Measurements from ENCODE around the gene STPG1.

GRCh38 chr1:24311741-24312140, 101.8 kb downstream of the STPG1 start:
- TF ChIP-seq TCF7L2 (IDR thresholded peaks at IDR 0.05; ENCODE audit: borderline replicate concordance, low read depth, low read length) (no peak), AEBP2 (tag by site-specific recombination; IDR thresholded peaks at IDR 0.05; ENCODE audit: borderline replicate concordance) (no peak), ZNF114 (tag by site-specific recombination; IDR thresholded peaks at IDR 0.05) (no peak), ZNF121 (tag by site-specific recombination; IDR thresholded peaks at IDR 0.05) (no peak), REPIN1 (tag by site-specific recombination; IDR thresholded peaks at IDR 0.05; ENCODE audit: low read depth) (no peak), ZNF571 (tag by site-specific recombination; IDR thresholded peaks at IDR 0.05) (no peak)
- TF ChIP-seq, protein P1, sequence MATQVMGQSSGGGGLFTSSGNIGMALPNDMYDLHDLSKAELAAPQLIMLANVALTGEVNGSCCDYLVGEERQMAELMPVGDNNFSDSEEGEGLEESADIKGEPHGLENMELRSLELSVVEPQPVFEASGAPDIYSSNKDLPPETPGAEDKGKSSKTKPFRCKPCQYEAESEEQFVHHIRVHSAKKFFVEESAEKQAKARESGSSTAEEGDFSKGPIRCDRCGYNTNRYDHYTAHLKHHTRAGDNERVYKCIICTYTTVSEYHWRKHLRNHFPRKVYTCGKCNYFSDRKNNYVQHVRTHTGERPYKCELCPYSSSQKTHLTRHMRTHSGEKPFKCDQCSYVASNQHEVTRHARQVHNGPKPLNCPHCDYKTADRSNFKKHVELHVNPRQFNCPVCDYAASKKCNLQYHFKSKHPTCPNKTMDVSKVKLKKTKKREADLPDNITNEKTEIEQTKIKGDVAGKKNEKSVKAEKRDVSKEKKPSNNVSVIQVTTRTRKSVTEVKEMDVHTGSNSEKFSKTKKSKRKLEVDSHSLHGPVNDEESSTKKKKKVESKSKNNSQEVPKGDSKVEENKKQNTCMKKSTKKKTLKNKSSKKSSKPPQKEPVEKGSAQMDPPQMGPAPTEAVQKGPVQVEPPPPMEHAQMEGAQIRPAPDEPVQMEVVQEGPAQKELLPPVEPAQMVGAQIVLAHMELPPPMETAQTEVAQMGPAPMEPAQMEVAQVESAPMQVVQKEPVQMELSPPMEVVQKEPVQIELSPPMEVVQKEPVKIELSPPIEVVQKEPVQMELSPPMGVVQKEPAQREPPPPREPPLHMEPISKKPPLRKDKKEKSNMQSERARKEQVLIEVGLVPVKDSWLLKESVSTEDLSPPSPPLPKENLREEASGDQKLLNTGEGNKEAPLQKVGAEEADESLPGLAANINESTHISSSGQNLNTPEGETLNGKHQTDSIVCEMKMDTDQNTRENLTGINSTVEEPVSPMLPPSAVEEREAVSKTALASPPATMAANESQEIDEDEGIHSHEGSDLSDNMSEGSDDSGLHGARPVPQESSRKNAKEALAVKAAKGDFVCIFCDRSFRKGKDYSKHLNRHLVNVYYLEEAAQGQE (tag by site-specific recombination; IDR thresholded peaks at IDR 0.05), result no peak
- TF ChIP-seq, protein P2, sequence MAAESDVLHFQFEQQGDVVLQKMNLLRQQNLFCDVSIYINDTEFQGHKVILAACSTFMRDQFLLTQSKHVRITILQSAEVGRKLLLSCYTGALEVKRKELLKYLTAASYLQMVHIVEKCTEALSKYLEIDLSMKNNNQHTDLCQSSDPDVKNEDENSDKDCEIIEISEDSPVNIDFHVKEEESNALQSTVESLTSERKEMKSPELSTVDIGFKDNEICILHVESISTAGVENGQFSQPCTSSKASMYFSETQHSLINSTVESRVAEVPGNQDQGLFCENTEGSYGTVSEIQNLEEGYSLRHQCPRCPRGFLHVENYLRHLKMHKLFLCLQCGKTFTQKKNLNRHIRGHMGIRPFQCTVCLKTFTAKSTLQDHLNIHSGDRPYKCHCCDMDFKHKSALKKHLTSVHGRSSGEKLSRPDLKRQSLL (tag by site-specific recombination; IDR thresholded peaks at IDR 0.05), result no peak
- TF ChIP-seq, protein P3, sequence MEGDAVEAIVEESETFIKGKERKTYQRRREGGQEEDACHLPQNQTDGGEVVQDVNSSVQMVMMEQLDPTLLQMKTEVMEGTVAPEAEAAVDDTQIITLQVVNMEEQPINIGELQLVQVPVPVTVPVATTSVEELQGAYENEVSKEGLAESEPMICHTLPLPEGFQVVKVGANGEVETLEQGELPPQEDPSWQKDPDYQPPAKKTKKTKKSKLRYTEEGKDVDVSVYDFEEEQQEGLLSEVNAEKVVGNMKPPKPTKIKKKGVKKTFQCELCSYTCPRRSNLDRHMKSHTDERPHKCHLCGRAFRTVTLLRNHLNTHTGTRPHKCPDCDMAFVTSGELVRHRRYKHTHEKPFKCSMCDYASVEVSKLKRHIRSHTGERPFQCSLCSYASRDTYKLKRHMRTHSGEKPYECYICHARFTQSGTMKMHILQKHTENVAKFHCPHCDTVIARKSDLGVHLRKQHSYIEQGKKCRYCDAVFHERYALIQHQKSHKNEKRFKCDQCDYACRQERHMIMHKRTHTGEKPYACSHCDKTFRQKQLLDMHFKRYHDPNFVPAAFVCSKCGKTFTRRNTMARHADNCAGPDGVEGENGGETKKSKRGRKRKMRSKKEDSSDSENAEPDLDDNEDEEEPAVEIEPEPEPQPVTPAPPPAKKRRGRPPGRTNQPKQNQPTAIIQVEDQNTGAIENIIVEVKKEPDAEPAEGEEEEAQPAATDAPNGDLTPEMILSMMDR (tag by site-specific recombination; IDR thresholded peaks at IDR 0.05), result no peak

Data from HEK293 (cell line).